C4-2B (cell line): Measurements from ENCODE around the gene ACADVL.

Source experiments
- CTCF ChIP-seq: fragments of 450-650 bp; conservative IDR thresholded peaks from 2 replicates; pipeline ENCODE4 v1.5.1; 2017; ENCODE audit warnings: mild to moderate bottlenecking
- ZFX ChIP-seq: fragments of 450-650 bp; IDR thresholded peaks from 2 replicates; pipeline ENCODE4 v1.6.1; 2017

- TF ChIP-seq CTCF (no peak), ZFX (no peak)
Observed at GRCh38 chr17:7208754-7209460, 10.8 kb upstream of the ACADVL start.
